SHP77 (cell line): ENCODE results near the gene MSH2.
"Not testable (repeated sequence)": the region's sequence is repeated elsewhere in the genome, so short reads cannot be mapped to it uniquely, and the experiment has no call there.

Experiments used
- DNase-seq, 2 experiments: peaks; one replicate each; lab custom pipeline; 2025; lab: John Stamatoyannopoulos, UW

Gene MSH2

GRCh38 chr2:47484396-47484795 lies 81.4 kb downstream of the MSH2 start:
- DNase-seq = no peak

DNA sequence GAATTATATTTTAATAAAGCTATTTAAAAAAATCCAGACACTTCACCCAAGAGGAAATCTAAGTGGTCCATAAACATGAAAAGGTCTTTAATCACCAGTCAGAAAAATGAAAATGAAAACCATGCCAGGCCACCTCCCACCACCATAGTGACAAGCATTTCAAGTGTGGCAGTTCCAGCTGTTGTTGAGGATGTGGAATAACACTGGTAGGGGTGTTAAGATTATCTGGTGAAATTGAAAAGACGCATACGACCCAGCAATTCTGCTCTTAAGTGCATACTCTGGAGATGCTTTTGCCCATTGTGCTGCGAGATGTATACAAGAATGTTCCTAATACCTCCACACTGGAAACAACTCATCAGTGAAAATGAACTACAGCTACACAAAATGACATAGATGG lies 82.2 kb downstream of the MSH2 start:
- DNase-seq = no peak

DNA sequence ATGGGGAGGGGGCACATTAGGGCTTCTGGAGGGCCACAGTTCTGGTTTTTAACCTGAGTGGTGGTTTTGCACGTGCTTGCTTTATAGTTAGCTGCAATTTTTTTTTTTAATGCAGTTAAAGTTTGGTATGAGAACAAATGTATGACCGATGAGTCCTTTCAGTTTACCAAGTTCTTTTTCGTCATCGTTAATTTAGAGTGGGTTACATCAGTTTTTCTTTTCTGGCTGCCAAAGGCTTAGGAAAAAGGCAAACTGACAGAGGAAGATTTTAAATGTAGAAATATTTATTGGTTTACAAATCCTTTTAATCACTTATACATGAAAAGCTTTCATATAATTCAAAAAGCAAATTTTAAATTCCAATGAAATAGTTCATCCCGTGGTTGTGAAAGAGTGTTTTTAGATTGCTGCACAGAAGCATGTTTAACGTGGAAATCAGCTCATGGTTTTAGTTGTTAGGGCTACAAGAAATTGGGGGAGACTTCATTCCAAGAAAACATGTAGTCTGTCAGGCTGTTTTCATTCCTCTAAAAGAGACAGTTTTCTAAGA lies 82.9 kb downstream of the MSH2 start:
- no peak for DNase-seq

GRCh38 chr2:47486841-47487497 lies 84.0 kb downstream of the MSH2 start:
- no peak for DNase-seq

DNA sequence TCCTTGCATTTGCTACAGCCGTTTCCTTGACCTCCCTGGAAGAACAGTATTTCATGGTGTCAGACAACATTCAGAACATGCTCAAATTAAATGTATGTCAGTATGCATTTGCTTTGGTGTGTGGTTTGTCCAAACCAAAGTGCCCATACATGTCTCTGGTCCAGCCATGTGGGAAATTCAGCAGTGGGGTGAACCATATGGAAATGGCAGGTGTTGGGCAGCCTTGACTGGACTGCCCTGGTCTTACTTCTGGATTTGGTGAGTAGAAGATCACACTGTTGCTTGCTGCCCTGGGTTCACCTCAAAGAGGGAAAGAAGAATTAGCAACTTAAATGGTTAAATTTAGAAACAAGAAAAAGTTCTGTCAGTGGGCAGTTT lies 84.5 kb downstream of the MSH2 start:
- no peak for DNase-seq

- DNase-seq = no peak
Measured at GRCh38 chr2:47488870-47489584, 86.1 kb downstream of the MSH2 start.

GRCh38 chr2:47490406-47490805 lies 87.5 kb downstream of the MSH2 start:
- DNase-seq = no peak

DNA sequence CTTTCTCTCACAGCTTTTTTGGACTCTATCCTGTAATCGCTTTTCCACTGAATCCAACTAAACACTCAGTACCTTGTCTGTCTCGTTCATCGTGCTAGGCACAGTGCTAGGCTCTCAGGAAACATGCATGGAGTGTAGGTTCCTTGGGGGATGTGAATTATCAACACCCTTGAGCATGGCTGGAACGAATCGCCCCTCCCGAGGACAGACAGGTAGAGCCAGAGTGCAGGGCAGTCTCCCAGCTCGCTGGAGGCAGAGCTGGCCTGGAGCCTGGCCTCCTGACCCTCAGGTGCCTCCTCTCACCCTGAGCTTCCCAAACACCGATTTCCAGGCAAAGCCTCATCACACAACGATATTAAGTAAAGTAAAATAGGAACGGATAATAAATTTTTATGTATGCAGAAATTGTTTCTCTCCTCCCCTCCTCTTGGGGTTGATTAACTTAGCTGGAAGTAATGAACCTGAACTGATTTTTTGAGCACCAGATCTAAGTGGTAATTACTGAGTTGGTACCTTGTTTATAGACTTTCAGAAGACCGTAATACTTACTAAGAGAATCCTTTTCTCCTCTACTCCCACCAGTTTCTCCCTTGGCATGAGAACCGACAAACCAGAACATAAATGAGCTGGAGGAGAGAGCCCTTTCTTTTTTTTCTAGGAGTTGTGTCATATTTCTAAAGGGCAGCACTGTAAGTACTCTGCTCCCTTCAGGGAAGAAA lies 90.5 kb downstream of the MSH2 start:
- no peak for DNase-seq

- DNase-seq = no peak
Measured at GRCh38 chr2:47494267-47495130, 91.5 kb downstream of the MSH2 start.

DNA sequence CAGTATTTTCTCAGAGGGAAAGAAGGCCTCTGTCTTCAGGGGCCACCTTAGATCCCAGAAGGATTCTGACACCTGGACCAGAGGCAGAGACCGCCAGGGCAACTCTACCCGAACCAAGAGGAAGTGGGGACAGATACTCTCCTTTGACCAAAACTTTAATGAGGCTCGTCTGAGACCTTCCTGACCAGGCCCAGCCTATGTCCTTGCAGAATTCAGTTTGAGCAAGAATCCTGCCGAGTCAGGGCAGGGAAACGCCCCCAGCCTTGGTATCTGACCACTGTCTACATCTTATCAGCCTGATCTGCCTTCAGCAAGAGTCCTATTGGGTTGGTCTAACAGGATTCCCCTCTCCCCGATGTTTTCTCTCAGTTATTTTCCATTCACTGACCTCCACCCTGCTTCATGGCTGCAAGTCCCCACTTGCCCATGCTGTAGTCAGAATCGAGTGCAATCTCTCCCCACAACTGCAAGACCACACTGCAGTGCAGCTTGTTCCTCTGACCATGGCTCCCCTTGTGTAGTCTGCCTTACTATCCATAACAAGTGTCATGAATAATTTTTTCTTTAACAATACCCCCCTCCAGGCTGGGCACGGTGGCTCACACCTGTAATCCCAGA lies 95.0 kb downstream of the MSH2 start:
- no peak for DNase-seq

DNA sequence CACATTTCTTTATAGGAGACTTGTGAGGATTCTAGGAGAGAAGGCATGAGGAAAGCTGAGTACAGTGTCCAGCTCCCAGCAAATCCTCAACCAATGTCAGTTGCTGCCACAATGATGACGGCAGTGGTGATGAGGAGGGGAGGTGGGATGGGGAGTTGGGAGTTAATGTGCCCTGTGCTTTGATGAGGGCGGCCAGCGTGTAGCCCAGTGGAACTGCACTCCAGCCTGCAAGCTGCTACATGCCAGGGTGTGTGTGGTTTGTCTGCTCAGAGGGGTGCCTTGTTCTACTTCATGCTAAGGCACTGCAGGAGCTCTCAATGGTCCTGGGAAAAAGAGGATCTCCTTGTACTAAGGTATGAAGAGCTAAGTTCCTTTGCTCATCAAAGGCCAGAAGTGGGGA lies 96.1 kb downstream of the MSH2 start:
- no peak for DNase-seq

- no peak for DNase-seq
Measured at GRCh38 chr2:47499621-47500309, 96.8 kb downstream of the MSH2 start.

DNA sequence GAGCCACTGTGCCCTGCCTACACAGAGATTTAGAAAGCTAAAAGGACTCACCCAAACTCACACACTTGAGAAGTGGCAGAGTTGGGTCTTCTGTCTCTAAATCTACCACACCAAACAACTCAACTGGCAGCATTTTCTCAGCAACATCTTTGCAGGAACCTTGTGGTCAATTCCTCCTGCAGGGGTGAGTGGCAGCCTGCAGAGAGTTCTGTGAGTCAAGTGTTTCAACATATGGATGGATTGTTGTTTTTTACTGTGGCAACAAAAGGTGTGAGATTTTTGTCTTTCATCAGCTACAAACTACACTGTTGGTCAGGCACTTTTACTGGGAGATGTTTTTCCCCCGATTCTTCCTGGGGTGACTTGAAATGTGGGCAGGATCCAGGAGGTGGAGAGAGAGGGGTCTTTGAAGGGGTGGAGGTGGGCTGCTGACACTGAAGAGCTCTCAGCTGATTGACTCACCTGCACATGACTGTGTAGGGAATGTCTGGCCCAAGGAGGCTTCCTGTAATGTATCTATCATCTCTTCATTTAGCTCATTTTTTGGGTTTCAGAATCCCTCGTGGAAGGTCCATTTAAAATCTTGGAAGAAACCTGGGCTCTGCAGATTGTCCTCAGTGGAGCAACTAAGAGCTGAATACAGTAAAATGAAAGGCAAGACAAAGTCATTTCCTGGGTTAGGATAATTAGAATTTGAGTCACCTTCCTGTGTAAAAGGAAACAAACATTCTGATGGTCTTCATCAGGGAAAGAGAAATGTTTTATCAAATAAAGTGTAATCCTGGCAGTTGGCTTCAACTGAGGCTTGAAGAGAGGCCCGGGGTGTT lies 98.6 kb downstream of the MSH2 start:
- DNase-seq = no peak

- not testable (repeated sequence) for DNase-seq
Measured at GRCh38 chr2:47502498-47502897, 99.5 kb downstream of the MSH2 start.

GRCh38 chr2:47503481-47504070 lies 100.6 kb downstream of the MSH2 start:
- no peak for DNase-seq

- DNase-seq = no peak
Measured at GRCh38 chr2:47504174-47504810, 101.3 kb downstream of the MSH2 start.

DNA sequence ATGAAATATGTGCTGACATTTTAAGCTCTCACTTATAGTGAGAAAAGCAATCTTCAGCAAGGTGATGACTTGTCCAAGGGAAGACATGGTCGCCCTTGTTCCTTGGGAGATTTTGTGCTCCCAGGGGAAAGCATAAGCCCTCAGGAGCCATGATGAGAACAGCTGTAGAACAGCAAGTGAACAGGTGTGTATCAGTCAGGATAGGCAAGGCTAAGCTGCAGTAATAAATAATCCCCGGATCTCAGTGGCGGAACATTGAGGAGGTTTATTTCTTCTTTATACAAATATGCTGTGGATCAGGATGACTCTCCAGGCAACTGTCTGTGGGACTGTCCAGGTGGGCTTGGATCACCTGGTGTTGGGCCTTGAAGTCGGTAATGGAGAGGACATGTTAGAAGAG lies 103.1 kb downstream of the MSH2 start:
- DNase-seq = no peak

- no peak for DNase-seq
Measured at GRCh38 chr2:47506436-47506835, 103.5 kb downstream of the MSH2 start.

DNA sequence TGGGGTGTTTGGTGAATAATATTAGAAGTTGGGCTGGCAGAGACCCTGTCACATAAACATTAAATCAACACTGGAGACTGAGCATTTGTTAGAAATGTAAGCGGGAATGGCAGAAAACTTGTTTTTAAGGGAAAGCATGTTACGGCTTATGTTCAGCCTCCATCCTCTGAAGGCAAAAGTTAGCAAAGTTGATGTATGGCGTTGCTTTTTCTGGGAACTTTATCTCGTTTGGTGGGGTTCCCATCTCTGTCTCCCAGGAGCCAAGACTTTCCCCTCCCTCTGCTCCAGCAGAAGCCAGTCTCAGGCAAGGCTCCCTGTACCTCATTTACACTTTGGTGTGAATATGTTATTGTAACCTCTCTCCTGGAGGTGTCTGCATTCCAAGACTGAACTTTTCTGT lies 105.1 kb downstream of the MSH2 start:
- DNase-seq = no peak
